HG02943 (cell line): ENCODE results near the gene MED13L.

ENCODE experiments used
- ATAC-seq: cut with Tn5 transposase; IDR thresholded peaks from one replicate; pipeline ENCODE4 v1.9.1; 2021; ENCODE audit warnings: mild to moderate bottlenecking, low read depth, moderate library complexity; ENCODE audit not compliant: unreplicated experiment

Gene MED13L

DNA sequence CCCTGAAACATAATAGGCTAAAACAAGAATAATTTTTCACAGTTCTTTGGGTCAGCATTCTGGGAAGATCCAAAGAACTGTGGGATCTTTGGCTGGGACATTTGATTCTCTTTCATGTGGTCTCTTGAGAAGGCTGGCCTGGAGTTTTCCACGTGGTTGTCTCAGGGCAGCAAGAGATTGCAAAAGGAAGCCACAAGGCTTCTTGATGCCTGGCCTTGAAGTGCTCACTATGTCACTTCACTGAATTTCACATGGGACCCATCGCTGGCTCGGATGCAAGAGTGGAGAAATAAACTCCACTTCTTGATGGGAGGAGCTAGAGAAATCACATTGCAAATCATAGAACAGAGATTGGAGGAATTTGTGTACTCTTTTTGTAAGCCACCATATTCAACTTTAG lies 343.4 kb downstream of the MED13L start:
- ATAC-seq: no peak

DNA sequence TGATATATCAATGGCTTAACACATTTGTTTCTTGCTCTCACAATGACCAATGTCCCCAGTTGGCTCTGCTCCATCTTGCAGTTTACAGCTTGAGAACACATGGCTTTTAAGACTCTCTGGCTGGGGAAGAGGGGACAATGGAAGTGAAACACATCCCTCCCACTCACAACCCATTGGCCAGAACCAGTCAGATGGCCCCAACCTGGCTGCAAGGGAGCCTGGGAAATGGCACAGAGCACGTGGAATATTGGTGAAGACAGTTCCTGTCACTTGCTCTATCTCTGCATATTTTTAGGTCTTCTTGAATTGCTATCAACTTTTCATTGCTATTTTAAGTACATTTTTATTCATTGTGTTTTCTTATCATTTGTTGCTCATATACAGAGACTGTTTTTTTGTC lies 345.4 kb downstream of the MED13L start:
- ATAC-seq: no peak

DNA sequence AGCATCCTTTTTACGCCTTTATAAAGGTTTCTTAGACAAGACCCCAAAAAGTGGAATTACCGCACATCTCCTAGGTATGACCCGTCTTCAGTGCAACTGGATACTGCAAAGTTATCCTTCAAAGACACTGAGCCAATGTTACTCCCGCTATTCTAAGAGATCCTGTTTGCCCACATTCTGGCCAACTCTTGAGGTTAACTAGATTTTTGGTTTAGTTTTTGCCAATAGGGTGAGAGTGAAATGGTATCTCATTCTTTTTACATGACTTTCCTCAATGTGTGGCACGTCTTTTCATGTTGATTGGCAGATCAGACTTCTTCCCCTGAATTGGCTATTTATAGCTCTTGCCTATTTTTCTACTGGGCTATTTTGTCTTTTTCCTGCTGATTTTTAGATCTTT lies 347.2 kb downstream of the MED13L start:
- ATAC-seq: no peak

GRCh38 chr12:115926037-115926670 lies 351.3 kb downstream of the MED13L start:
- ATAC-seq: no peak

DNA sequence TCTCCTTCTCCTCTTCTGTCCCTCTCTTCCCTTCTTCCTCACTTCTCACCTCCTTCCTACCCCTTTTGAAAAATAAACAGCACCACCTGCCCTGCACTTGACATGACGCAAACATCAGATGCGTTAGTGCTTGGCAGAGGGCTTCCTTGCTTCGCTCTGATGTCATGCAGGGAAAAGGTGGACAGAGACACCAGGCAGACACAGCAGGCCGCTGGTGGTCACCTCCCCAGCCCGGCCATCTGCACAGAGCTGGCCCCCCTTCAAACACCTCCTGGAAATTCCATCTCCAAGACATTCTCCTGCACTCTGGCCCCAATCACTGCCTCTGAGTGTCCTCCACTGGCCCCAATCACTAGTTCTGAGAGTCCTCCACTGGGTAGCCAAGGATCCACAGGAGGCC lies 353.6 kb downstream of the MED13L start:
- ATAC-seq: no peak

DNA sequence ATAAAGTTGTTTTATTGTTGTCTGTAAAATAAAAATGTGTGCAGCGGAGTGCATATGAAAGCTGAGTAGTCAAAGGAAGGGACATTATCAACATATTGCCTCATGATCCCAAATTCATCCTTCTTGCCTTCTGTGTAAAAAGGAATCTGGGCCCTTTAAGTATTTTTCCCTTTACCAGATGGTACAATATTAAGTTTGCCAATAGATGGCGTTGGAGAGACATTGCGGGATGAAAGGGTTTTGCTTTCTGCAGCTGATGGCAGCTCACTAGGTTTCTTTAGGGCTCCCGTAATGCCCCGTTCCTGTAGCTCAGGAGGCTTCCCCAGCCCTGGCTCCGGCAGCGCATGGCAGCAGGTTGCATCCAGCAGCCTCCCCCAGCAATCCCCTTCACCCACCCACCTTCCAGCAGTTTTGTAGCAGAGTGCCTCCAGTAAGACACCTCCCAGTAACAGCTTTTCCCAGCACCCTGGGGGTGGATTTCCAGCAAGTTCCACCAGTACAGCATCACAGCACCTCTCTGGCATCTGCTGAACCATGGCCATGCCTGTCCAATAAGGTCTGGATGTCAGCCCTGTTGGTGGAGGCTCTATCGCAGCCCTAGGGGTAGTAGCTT lies 354.4 kb downstream of the MED13L start:
- no peak for ATAC-seq

DNA sequence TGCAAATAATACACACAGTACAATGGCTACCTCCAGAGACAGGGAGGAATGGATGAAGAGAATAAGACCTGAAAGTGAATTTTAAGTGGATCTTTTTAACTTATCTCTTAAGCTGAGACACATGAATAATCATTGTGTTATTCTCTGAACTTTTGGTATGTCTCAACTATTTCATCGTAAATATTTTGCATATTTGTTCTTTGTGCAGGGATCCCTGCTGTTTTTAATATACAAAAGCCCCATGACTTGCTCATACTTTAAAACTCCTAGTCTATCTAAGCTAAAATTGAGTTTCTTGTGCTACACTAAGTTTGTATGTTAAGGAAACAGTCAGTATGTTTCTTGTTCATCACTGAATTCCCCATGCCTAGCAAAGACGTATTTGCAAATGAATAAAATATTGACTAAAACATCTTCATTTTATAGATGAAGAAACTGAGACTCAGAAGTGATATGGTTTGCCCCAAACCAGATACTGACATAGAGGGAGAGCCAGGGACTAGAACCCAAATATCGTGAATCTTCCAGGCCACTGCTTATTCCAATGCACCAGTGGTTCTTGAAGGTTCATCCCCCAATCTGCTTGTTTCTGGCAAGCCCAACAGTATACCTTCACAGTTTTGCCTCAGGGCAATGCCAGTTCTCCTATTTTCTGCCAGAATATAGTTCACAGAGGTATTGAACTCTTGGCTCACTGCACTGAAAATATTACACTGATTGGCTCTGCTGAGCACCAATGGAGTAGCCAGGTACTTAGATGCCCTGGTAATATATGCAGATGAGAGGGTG lies 356.9 kb downstream of the MED13L start:
- no peak for ATAC-seq

GRCh38 chr12:115918763-115919162 lies 358.7 kb downstream of the MED13L start:
- ATAC-seq: no peak

DNA sequence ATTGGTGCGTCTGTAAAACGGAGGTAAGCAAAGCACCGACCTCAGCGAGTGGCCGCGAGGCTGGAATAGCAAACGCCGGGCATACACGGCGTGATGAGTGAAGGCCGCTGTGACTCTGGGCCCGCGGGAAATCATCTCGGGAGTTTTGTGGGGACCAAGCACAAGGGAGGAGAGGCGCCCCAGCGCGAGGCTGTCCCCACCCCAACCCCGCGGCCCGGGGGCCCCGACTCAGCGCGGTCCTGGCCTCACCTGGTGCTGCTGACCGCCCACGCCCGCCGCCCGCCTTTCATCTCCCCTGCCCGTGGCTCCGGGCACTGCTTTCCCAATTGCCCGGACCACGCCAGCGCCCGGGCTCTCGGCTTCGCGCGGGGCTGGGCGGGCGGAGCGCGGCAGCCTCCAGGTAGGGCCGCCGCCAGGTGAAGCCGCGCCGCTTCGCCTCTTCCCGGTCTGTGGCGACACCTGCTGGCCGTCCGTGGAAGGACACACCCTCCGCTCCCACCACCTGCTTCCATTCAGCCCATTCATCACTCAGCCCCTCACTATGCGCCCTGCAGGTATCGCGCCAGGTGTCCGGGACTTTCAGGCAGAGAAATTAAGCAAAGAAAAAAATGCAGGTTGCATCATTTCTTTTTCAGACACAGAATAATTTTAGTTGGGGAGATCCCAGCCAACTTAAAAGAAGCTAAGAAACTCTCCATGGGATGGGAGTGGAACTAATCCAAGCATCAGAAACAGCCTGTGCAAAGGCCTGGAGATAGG lies 360.4 kb downstream of the MED13L start:
- ATAC-seq: no peak

DNA sequence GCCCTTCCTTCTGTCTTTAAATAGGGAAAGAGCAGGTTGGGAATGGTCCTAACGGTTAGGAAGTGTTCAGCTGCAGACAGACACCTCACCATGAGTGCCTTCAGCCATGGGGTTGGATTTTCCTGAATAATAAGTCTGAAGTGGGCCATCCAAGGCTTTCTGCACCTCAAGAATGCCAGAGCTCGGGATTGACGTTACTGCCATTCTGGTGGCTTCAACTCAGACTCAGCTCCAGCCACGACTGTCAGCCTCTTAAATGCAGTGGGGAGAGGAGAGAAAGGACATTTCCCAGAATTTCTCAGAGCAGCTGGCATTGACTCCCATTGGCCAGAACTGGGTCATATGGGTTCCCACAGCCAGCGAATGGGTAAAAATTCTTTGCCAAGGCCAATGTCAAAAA lies 363.4 kb downstream of the MED13L start:
- no peak for ATAC-seq

GRCh38 chr12:115912440-115912839 lies 365.1 kb downstream of the MED13L start:
- ATAC-seq: no peak

DNA sequence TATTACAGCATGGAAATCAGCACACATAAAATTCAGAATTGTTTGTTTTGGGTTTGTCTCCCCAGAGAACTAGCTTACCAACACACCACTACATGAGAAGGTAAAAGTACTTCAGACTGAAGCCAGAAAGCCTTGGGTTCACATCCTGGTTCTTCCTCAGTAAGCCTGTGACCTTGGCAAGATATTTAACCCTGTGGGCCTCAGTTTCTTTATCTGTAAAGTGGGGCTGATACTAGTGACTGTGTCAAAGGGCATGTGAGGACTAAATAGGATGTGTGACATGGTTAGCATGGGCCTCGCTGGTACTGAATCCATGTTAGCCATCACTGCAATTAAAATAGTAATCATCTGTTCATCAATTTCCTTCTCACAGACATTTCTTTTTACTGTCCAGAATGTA lies 366.1 kb downstream of the MED13L start:
- no peak for ATAC-seq

- no peak for ATAC-seq
Measured at GRCh38 chr12:115910057-115910456, 367.4 kb downstream of the MED13L start.
